Cortex of kidney (tissue), 1 donor: ENCODE results near the gene CCDC61.

Source experiments
- DNase-seq: peaks from one replicate; lab custom pipeline; 2025; lab: John Stamatoyannopoulos, UW

CCDC61 gene

DNA sequence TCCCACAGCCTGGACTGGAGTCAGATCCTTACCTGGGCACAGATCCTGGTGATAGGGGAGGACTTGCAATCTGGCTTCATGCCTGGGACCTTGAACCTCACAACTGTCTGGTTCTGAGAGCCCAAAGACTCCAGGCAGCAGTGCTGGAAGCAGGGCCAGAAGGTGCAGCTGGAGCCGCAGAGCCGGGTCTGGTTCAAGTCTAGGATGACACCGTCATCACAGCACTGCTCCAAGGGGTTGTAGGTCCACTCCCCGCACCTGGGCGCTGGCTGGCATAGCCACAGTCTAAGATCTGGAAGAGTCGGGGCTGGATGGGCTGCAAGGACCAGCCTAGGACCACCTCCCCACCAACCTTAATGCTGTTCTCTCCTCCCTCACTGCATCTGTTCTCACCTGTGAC is 44.9 kb downstream of the CCDC61 start:
- DNase-seq = no peak

DNA sequence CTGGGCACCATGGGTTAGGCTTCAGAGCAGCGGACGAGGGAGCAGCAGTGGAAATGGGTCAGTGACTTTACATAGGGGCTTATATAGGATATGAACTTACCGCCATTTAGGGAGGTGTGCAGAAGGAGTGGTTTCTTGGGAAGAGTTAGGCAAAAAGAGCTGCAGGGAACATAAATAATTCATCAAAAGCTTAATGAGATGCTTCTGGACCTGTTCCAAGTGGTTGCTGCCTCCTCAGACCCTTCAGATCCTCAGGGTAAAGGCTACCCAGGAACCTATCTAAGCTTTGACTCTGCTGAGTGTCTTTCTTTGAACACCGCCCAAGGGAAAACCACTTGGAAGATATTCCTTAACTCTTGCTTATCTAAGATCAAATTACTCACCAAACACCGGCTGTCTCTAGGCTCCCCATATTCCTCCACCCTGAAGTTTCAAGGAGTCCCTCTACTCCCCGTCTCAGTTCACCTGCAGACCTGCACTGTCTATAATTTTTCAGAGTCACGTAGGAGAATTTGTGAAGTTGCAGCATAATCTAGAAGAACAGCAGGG is 45.8 kb downstream of the CCDC61 start, which contains the start of gene IGFL4:
TSS of gene IGFL4 (minus strand) at position 51 of the 549 bp plus-strand sequence. CDS start at position 11, 40 bp downstream.
- DNase-seq = no peak

- no peak for DNase-seq
Observed at GRCh38 chr19:46042252-46042883, 47.1 kb downstream of the CCDC61 start.

DNA sequence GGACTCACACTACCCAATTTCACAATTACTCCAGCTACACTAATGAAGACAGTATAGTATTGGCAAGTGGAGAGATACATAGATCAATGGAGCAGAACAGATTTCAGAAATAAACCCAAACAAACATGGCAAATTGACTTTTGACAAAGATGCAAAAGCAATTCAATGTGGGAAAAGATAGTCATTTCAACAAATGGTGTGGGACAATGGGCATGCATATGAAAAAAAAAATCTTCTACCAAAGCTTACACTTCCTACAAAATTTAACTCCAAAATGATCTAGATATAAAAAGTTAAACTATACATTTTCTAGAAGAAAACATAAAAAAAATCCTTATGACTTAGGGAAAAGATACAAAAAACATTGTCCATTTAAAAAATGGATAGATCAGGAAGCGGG is 48.3 kb downstream of the CCDC61 start:
- DNase-seq = no peak

GRCh38 chr19:46049597-46049996 is 54.3 kb downstream of the CCDC61 start:
- no peak for DNase-seq

GRCh38 chr19:46052896-46053295 is 57.6 kb downstream of the CCDC61 start:
- no peak for DNase-seq

GRCh38 chr19:46056536-46056935 is 61.3 kb downstream of the CCDC61 start:
- no peak for DNase-seq

GRCh38 chr19:46058778-46059177 is 63.5 kb downstream of the CCDC61 start:
- no peak for DNase-seq

DNA sequence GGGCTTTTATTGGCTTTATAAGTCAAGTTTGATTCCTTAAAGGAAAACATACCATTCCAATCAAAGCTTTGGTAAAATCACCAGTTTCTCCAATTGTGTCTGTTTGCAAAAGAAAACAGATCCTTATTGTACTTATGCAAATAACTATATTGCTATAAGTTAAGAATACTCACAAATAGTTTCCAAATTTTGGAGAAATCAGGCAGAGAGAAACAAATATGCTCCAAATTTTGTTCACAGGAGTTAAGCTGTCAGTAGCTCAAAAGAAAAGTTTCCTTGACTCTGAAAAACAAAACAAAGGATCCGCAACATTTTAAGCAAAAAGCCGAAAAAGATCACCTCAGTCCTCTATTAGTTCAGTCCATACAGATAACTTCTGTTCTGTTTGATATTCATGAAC is 64.7 kb downstream of the CCDC61 start:
- DNase-seq = no peak

- no peak for DNase-seq
Observed at GRCh38 chr19:46063201-46063600, 67.9 kb downstream of the CCDC61 start.

- DNase-seq = no peak
Observed at GRCh38 chr19:46065486-46066071, 70.3 kb downstream of the CCDC61 start.

DNA sequence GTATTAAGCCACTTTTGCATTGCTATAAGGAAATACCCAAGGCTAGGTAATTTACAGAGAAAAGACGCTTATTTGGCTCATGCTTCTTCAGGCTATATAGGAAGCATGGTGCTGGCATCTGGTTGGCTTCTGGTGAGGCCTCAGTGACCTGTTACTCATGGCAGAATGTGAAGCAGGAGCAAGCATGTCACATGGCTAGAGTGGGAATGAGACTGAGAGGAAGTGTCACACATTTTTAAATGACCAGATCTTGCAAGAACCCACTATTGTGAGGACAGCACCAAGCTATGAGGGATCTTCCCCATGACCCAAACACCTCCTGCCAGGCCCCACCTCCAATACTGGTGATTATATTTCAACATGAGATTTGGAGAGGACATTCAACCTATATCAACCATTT is 71.2 kb downstream of the CCDC61 start:
- DNase-seq = no peak

DNA sequence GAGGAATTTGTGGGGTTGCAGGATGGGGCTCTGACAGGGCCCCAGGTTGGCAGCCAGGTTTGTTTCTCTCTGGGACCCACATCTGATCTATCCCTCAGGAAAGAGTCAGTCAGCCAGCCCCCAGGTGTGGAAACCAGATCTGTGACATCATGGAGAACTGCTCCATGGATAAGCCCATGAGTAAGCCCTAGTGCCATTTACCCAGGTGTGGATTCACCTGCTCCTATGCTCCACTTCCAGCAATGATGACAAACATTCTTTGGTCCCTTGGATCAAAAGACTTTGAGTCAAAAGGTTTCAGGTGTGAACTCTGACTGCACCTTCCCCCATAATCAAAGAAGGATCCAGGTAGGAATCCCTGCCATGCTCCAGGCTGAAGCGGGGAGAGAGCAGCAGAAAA is 72.4 kb downstream of the CCDC61 start:
- no peak for DNase-seq
